AG10803 (cell line): ENCODE data around the gene PARK7.

Experiments used
- DNase-seq: peaks from one replicate; pipeline ENCODE4 v3.0.0; 2010; ENCODE audit warnings: low read depth
- H3K4me3 ChIP-seq: 2 replicates; pipeline ENCODE4 v1.5.1; 2011; ENCODE audit warnings: mild to moderate bottlenecking, low read length, control low read depth
- TF ChIP-seq, protein P1 (sequence below): conservative IDR thresholded peaks from 2 replicates; pipeline ENCODE4 v1.5.1; 2011; ENCODE audit warnings: mild to moderate bottlenecking, low read length, control low read depth, inconsistent platforms

The PARK7 gene

DNA sequence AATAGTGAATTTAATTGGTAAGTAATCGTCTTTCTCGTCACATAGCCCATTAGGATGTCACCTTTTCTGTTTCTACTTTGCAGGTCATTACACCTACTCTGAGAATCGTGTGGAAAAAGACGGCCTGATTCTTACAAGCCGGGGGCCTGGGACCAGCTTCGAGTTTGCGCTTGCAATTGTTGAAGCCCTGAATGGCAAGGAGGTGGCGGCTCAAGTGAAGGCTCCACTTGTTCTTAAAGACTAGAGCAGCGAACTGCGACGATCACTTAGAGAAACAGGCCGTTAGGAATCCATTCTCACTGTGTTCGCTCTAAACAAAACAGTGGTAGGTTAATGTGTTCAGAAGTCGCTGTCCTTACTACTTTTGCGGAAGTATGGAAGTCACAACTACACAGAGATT is 23.3 kb downstream of the PARK7 start:
- TF ChIP-seq, protein P1, sequence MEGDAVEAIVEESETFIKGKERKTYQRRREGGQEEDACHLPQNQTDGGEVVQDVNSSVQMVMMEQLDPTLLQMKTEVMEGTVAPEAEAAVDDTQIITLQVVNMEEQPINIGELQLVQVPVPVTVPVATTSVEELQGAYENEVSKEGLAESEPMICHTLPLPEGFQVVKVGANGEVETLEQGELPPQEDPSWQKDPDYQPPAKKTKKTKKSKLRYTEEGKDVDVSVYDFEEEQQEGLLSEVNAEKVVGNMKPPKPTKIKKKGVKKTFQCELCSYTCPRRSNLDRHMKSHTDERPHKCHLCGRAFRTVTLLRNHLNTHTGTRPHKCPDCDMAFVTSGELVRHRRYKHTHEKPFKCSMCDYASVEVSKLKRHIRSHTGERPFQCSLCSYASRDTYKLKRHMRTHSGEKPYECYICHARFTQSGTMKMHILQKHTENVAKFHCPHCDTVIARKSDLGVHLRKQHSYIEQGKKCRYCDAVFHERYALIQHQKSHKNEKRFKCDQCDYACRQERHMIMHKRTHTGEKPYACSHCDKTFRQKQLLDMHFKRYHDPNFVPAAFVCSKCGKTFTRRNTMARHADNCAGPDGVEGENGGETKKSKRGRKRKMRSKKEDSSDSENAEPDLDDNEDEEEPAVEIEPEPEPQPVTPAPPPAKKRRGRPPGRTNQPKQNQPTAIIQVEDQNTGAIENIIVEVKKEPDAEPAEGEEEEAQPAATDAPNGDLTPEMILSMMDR, result no peak
- H3K4me3 ChIP-seq, result no peak overlapping the region
- DNase-seq, result no peak

DNA sequence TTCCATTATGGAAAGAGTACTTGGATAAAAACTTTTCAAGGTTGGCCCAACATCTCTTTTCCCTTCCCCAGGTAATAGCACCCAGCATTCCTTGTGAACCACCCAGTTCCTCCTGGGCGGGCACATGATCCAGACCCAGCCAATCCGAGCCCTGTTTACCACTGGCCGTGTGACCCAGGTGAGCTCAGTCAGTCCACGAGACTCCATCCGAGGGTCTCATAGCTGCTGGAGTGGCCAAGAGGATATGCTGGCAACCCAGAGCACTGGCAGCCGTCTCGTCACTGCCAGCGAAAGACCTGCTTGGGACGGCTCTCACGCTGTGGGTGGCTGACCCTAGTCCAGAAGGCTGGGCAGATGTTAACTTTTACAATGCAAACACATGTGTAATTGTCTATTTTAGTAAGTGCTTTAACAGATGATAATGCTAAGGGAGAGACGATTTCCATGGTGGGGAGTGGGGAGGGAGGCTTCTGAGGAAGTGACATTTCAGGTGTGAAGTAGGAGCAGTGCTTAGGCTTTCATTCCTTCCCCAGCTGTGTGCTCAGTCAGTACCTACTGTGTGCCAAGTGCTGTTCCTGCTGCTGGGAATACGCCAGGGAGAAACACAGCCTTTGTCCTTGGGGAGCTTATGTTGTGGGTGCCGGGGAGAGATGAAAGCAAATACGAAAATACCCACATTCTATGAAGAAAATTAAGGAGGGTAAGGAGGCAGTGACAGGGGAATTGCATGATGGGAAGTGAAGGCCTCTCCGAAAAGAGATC is 24.5 kb downstream of the PARK7 start:
- H3K4me3 ChIP-seq, result no peak overlapping the region
- no peak for DNase-seq
- TF ChIP-seq, protein P1, result no peak

DNA sequence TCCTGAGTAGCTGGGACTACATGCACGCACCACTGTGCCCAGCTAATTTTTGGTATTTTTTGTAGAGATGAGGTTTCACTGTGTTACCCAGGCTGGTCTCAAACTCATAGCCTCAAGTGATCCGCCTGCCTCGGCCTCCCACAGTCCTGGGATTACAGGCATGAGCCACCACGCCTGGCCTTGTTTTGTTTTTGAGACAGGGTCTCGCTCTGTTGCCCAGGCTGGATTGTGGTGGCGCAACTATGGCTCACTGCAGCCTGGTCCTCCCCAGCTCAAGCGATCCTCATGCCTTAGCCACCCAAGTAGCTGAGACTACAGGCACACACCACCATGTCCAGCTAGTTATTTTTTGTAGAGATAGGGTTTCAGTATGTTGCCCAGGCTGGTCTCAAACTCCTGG is 26.0 kb downstream of the PARK7 start:
- DNase-seq, result no peak
- TF ChIP-seq, protein P1, result no peak
- H3K4me3 ChIP-seq, result no peak overlapping the region

DNA sequence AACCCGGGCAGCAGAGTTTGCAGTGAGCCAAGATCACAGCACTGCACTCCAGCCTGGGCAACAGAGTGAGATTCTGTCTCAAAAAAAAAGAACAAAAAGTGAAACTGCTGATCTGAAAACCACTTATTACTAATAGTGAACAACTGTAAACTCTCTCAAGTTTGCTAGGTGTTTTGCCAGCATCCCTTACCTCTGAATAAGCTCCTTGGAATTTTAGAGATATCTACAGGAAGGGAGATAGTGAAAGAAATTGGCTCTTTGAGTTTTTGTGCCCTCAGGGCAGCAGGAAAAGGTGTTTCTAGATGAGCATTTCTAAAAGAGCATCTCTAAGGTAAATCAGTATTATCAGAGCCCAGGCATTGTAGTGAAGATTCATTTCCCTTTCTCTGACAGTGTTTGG is 27.1 kb downstream of the PARK7 start:
- TF ChIP-seq, protein P1, result no peak
- no peak overlapping the region for H3K4me3 ChIP-seq
- no peak for DNase-seq

DNA sequence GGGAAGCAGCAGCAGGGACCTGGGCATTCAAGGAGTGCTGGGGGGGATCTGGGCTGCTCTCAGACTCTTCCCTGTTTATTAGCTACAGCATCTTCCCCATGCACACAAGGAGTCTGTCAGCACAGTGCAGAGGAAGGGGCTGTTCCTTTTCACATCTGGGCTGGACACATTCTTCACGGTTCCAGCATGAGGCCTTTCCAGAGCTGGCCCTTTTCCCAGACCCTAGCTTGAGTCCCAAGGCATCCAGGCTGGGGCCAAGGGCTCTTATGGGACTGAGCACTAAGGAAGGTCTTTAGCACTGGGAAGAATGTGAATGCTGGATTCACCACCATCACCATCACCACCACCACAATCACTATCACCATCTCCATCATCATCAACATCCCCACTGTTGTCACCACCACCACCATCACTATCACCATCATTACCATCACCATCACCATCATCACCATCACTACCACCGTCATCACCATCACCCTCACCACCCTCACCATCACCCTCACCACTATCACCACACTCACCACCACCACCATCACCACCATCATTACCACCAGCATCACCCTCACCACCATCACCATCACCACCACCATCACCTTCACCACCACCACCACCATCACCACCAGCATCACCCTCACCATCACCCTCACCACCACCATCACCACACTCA is 28.4 kb downstream of the PARK7 start:
- TF ChIP-seq, protein P1, result no peak
- DNase-seq, result peak; percentile 30
- no peak overlapping the region for H3K4me3 ChIP-seq

DNA sequence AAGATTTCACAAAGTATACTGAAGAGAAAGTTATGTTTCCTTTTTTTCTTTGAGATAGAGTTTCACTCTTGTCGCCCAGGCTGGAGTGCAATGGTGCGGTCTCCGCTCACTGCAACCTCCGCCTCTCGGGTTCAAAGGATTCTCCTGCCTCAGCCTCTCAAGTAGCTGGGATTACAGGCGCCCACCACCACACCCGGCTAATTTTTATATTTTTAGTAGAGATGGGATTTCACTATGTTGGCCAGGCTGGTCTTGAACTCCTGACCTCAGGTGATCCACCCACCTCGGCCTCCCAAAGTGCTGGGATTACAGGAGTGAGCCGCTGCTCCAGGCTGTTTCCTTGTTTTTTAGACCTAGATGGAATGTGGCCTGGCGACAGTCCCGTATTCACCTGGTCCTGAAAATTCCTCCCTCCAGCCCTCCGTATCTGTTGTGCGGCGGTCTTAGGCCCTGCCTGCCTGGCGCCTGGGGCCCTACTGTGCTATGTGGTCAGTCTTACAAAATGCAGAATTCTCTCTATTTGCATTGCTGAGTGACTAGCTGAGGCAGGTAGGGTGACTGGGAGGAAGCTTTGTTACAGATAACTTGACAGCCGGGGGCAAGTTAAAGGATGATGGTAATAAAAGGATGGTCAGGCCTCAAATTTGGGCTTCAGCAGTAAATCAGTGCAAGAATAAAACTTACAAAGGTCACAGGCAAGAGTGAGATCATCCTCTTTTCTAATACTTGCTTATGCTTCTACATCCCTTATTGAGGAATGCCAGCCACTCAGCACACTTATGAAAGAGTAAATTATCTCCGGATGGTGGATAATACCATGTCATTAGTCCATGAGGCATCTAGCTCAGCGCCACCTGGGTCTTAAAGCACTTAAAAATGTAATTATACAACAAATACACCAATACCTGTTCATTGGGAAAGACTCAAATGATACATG is 30.3 kb downstream of the PARK7 start:
- no peak overlapping the region for H3K4me3 ChIP-seq
- TF ChIP-seq, protein P1, result no peak
- DNase-seq, result peak; percentile 37
